Measurements from ENCODE around the gene GLI1. TPM values are rescaled to one million over a fixed set of nuclear protein-coding genes. Genes with fewer than 3 reads are reported as not detected.

GLI1 gene
- total and polyA plus RNA-seq, 4 donors: 2.6 to 9.2 (median 7.0) TPM

- peaks cover 16% of the 10 kb centered on the region for H3K4me1 ChIP-seq (ENCODE audit: control insufficient read depth, insufficient read depth, low read length)
- no peak overlapping the region for H3K4me3 ChIP-seq (ENCODE audit: low read depth, low read length)
- no peak overlapping the region for H3K27ac ChIP-seq (ENCODE audit: low read depth, low read length)
- no peaks in the 10 kb centered on the region for H3K9me3 ChIP-seq (ENCODE audit: control insufficient read depth, insufficient read depth, low read length)
- no peaks in the 10 kb centered on the region for H3K36me3 ChIP-seq (ENCODE audit: control insufficient read depth, insufficient read depth, low read length)
- peaks cover 3% of the 10 kb centered on the region for H3K27me3 ChIP-seq (ENCODE audit: control insufficient read depth, insufficient read depth, low read length)
- peak in 1 of 6 donors; percentile 39 for DNase-seq (ENCODE audit: low read depth in 4 of 6, low spot score in 6 of 6)
- 55% methylated on average over 4 of the region's 9 CpGs for WGBS (ENCODE audit: insufficient coverage)
These were observed 7.2 kb upstream of the GLI1 start for GRCh38 chr12:57452181-57452936.

DNA sequence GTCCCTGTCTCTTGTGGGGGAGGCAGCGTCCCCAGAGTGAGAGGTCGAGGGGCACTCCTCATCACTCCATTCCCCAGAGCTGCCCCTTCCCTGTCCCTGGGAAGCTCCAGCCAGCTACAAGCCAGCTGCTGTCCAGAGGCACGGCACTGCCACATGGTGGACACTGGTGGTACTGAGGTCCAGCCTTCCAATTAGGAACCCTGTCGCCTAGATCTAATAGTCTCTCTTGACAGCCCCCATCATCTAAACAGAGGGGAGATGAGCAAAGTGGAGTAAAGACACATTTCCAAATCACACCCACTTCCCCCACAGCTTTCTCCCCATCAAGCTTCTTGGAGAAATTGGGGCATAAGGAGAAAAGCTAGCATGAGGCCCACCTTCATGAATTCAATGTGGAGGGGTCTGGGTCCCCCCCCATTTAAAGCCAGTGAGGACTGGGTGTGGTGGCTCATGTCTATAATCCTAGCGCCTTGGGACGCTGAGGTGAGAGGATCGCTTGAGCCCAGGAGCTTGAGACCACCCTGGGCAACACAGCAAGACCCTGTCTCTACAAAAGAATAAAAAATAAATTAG is 6.6 kb upstream of the GLI1 start:
- Histone ChIP-seq H3K27ac (ENCODE audit: low read depth, low read length) (no peak overlapping the region), H3K4me3 (ENCODE audit: low read depth, low read length) (no peak overlapping the region), H3K27me3 (ENCODE audit: control insufficient read depth, insufficient read depth, low read length) (peaks cover 3% of the 10 kb centered on the region), H3K9me3 (ENCODE audit: control insufficient read depth, insufficient read depth, low read length) (no peaks in the 10 kb centered on the region), H3K36me3 (ENCODE audit: control insufficient read depth, insufficient read depth, low read length) (no peaks in the 10 kb centered on the region), H3K4me1 (ENCODE audit: control insufficient read depth, insufficient read depth, low read length) (peaks cover 16% of the 10 kb centered on the region)
- DNase-seq (ENCODE audit: low read depth in 4 of 6, low spot score in 6 of 6): peak in 3 of 6 donors; percentile 67 to 90 (median 82)
- WGBS (ENCODE audit: insufficient coverage): 0% methylated on average over 2 of the region's 7 CpGs

DNA sequence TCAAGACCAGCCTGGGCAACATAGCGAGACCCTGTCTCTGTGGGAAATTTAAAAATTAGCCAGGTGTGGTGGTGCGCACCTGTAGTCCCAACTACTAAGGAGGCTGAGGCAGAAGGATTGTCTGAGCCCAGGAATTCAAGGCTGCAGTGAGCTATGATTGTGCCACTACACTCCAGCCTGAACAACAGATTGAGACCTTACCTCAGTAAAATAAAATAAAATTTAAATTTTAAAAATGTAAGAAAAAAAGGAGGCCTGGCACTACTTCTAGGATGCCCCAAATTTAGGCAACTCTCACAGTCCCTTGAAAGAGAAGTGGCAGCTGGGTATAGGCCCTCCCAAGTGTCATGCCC is 5.4 kb upstream of the GLI1 start:
- Histone ChIP-seq H3K9me3 (ENCODE audit: control insufficient read depth, insufficient read depth, low read length) (no peaks in the 10 kb centered on the region), H3K4me3 (ENCODE audit: low read depth, low read length) (no peak overlapping the region), H3K27ac (ENCODE audit: low read depth, low read length) (no peak overlapping the region), H3K36me3 (ENCODE audit: control insufficient read depth, insufficient read depth, low read length) (no peaks in the 10 kb centered on the region), H3K4me1 (ENCODE audit: control insufficient read depth, insufficient read depth, low read length) (peaks cover 25% of the 10 kb centered on the region), H3K27me3 (ENCODE audit: control insufficient read depth, insufficient read depth, low read length) (peaks cover 3% of the 10 kb centered on the region)
- no peak for DNase-seq (ENCODE audit: low read depth in 4 of 6, low spot score in 6 of 6)
- 85% methylated on average over 2 of the region's 2 CpGs for WGBS (ENCODE audit: insufficient coverage)

DNA sequence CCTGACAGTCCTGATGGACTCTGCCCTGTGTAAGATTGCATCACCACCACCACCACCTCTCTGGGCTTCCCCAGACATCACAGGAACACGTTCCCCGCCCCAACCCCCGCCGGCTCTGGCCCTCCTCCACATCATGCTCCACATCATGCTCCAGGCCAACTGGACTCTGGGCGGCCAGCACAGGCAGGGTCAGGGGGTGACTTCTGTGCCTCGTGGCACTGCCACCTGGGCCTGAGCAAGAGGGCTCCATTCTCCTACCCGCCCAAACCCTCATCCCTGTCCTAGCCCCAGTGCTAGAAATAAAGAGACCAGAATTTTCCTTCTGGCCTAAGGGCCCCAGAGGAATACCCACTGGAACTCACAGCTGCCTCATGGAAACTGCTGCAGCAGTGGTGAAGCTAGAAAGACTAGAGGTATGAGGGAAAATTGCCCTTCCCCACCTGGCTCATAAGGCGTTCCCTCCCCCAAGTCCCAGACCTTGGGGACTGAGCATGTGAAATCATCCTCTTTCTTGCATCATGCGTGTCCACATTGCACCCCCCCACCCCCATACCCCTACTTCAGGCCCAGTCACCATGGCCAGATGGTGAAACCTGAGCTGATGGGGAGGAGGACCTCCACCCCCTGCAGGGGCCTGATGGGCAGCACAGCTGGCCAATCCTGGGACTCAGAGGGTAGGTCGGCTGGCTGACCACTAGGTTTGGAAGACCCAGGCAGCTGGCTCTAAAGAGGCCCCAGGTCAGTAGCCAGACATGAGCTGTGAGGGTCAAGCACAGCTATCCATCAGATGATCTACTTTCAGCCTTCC is 4.8 kb upstream of the GLI1 start, which contains the start of gene INHBE:
INHBE (plus strand) TSS at position 742 of the 808 bp plus-strand sequence. CDS start 230 bp downstream, outside the sequence.
- no peak for DNase-seq (ENCODE audit: low read depth in 4 of 6, low spot score in 6 of 6)
- Histone ChIP-seq H3K27ac (ENCODE audit: low read depth, low read length) (no peak within 1 kb of the TSS), H3K4me1 (ENCODE audit: control insufficient read depth, insufficient read depth, low read length) (peaks cover 28% of the 10 kb centered on the region), H3K36me3 (ENCODE audit: control insufficient read depth, insufficient read depth, low read length) (no peaks in the 10 kb centered on the region), H3K9me3 (ENCODE audit: control insufficient read depth, insufficient read depth, low read length) (no peaks in the 10 kb centered on the region), H3K27me3 (ENCODE audit: control insufficient read depth, insufficient read depth, low read length) (peaks cover 3% of the 10 kb centered on the region), H3K4me3 (ENCODE audit: low read depth, low read length) (no peak within 1 kb of the TSS)
- 49% methylated on average over 7 of the region's 10 CpGs for WGBS (ENCODE audit: insufficient coverage)

- Histone ChIP-seq H3K36me3 (ENCODE audit: control insufficient read depth, insufficient read depth, low read length) (no peaks in the 10 kb centered on the region), H3K4me3 (ENCODE audit: low read depth, low read length) (no peak overlapping the region), H3K9me3 (ENCODE audit: control insufficient read depth, insufficient read depth, low read length) (no peaks in the 10 kb centered on the region), H3K27ac (ENCODE audit: low read depth, low read length) (no peak overlapping the region), H3K27me3 (ENCODE audit: control insufficient read depth, insufficient read depth, low read length) (peaks cover 6% of the 10 kb centered on the region), H3K4me1 (ENCODE audit: control insufficient read depth, insufficient read depth, low read length) (peaks cover 30% of the 10 kb centered on the region)
- no peak for DNase-seq (ENCODE audit: low read depth in 4 of 6, low spot score in 6 of 6)
- WGBS (ENCODE audit: insufficient coverage): 58% methylated on average over 6 of the region's 10 CpGs
These were observed 4.0 kb upstream of the GLI1 start for GRCh38 chr12:57455374-57456144.

DNA sequence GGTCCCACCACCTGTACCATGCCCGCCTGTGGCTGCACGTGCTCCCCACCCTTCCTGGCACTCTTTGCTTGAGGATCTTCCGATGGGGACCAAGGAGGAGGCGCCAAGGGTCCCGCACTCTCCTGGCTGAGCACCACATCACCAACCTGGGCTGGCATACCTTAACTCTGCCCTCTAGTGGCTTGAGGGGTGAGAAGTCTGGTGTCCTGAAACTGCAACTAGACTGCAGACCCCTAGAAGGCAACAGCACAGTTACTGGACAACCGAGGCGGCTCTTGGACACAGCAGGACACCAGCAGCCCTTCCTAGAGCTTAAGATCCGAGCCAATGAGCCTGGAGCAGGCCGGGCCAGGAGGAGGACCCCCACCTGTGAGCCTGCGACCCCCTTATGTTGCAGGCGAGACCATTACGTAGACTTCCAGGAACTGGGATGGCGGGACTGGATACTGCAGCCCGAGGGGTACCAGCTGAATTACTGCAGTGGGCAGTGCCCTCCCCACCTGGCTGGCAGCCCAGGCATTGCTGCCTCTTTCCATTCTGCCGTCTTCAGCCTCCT is 3.4 kb upstream of the GLI1 start:
- Histone ChIP-seq H3K36me3 (ENCODE audit: control insufficient read depth, insufficient read depth, low read length) (no peaks in the 10 kb centered on the region), H3K27me3 (ENCODE audit: control insufficient read depth, insufficient read depth, low read length) (peaks cover 13% of the 10 kb centered on the region), H3K9me3 (ENCODE audit: control insufficient read depth, insufficient read depth, low read length) (no peaks in the 10 kb centered on the region), H3K4me1 (ENCODE audit: control insufficient read depth, insufficient read depth, low read length) (peaks cover 37% of the 10 kb centered on the region), H3K4me3 (ENCODE audit: low read depth, low read length) (no peak overlapping the region), H3K27ac (ENCODE audit: low read depth, low read length) (no peak overlapping the region)
- DNase-seq (ENCODE audit: low read depth in 4 of 6, low spot score in 6 of 6): peak in 2 of 6 donors; percentile 57 to 76
- WGBS (ENCODE audit: insufficient coverage): 32% methylated on average over 14 of the region's 15 CpGs

GRCh38 chr12:57456737-57457490 is 2.7 kb upstream of the GLI1 start:
- Histone ChIP-seq H3K36me3 (ENCODE audit: control insufficient read depth, insufficient read depth, low read length) (no peaks in the 10 kb centered on the region), H3K27ac (ENCODE audit: low read depth, low read length) (no peak overlapping the region), H3K4me3 (ENCODE audit: low read depth, low read length) (no peak overlapping the region), H3K4me1 (ENCODE audit: control insufficient read depth, insufficient read depth, low read length) (peaks cover 43% of the 10 kb centered on the region), H3K27me3 (ENCODE audit: control insufficient read depth, insufficient read depth, low read length) (peaks cover 19% of the 10 kb centered on the region), H3K9me3 (ENCODE audit: control insufficient read depth, insufficient read depth, low read length) (no peaks in the 10 kb centered on the region)
- 90% methylated on average over 4 of the region's 6 CpGs for WGBS (ENCODE audit: insufficient coverage)
- no peak for DNase-seq (ENCODE audit: low read depth in 4 of 6, low spot score in 6 of 6)

GRCh38 chr12:57458665-57459054 is 925 bp upstream of the GLI1 start:
- H3K27ac ChIP-seq (ENCODE audit: low read depth, low read length): peak overlapping the region; percentile 86
- H3K9me3 ChIP-seq (ENCODE audit: control insufficient read depth, insufficient read depth, low read length): no peaks in the 10 kb centered on the region
- peaks cover 2% of the 10 kb centered on the region for H3K36me3 ChIP-seq (ENCODE audit: control insufficient read depth, insufficient read depth, low read length)
- H3K4me3 ChIP-seq (ENCODE audit: low read depth, low read length): peak overlapping the region; percentile 71
- no peak for DNase-seq (ENCODE audit: low read depth in 4 of 6, low spot score in 6 of 6)
- H3K4me1 ChIP-seq (ENCODE audit: control insufficient read depth, insufficient read depth, low read length): peaks cover 49% of the 10 kb centered on the region
- H3K27me3 ChIP-seq (ENCODE audit: control insufficient read depth, insufficient read depth, low read length): peaks cover 27% of the 10 kb centered on the region
- WGBS (ENCODE audit: insufficient coverage): 0% methylated on average over 2 of the region's 3 CpGs
